HepG2 (cell line): Measurements from ENCODE around the gene KCNS1.

Experiments
- ARHGAP35 ChIP-seq: sonication (generic); formaldehyde crosslinking; IDR thresholded peaks from 2 replicates; pipeline ENCODE4 v1.9.0; 2022; ENCODE audit warnings: mild to moderate bottlenecking, inconsistent platforms, moderate library complexity, missing genetic modification reagents, borderline replicate concordance
- MAFK ChIP-seq, 2 experiments: IDR thresholded peaks in 1 of 2; conservative IDR thresholded peaks in 1 of 2; 2 replicates each; pipeline ENCODE4 v1.6.1; 2011; ENCODE audit warnings: improper control_type of control experiment in 2 of 2, low read length in 2 of 2
- NFYC ChIP-seq: IDR thresholded peaks from 2 replicates; pipeline ENCODE4 v1.6.1; 2016; ENCODE audit warnings: missing genetic modification reagents, missing compliant biosample characterization
- PAX8 ChIP-seq: sonication (generic); formaldehyde crosslinking; IDR thresholded peaks from 2 replicates; pipeline ENCODE4 v1.8.0; 2022; ENCODE audit warnings: mild to moderate bottlenecking, missing genetic modification reagents, borderline replicate concordance
- POLR2AphosphoS2 ChIP-seq: IDR thresholded peaks from 2 replicates; pipeline ENCODE4 v1.6.1; 2011; ENCODE audit warnings: low read depth, low read length, improper control_type of control experiment
- SIX1 ChIP-seq: sonication (generic); formaldehyde crosslinking; IDR thresholded peaks from 2 replicates; pipeline ENCODE4 v1.4.0; 2020; ENCODE audit warnings: missing genetic modification reagents, borderline replicate concordance
- SP1 ChIP-seq, 2 experiments: fragments of 450-650 bp in 1 of 2; sonication (generic) in 1 of 2; formaldehyde crosslinking in 1 of 2; IDR thresholded peaks; 2 replicates each; pipeline versions ENCODE4 v1.4.0 to v1.6.1; 2016 to 2020; ENCODE audit warnings: missing genetic modification reagents in 1 of 2
- TCF7 ChIP-seq: sonication (generic); IDR thresholded peaks from 2 replicates; pipeline ENCODE4 v1.6.1; 2016; ENCODE audit warnings: antibody characterized with exemption, low read depth
- ZNF121 ChIP-seq: sonication (generic); formaldehyde crosslinking; IDR thresholded peaks from 2 replicates; pipeline ENCODE4 v1.5.0; 2020; ENCODE audit warnings: mild to moderate bottlenecking, missing genetic modification reagents
- ZNF549 ChIP-seq: sonication (generic); formaldehyde crosslinking; IDR thresholded peaks from 2 replicates; pipeline ENCODE4 v1.5.0; 2020; ENCODE audit warnings: missing genetic modification reagents
- ZNF747 ChIP-seq: sonication (generic); formaldehyde crosslinking; IDR thresholded peaks from 2 replicates; pipeline ENCODE4 v1.8.1; 2023; ENCODE audit warnings: missing genetic modification reagents, mild to moderate bottlenecking, borderline replicate concordance
- TF ChIP-seq, protein P1 (sequence below): sonication (generic); formaldehyde crosslinking; IDR thresholded peaks from 2 replicates; pipeline ENCODE4 v1.5.0; 2020; ENCODE audit warnings: mild to moderate bottlenecking, missing genetic modification reagents, moderate library complexity

DNA sequence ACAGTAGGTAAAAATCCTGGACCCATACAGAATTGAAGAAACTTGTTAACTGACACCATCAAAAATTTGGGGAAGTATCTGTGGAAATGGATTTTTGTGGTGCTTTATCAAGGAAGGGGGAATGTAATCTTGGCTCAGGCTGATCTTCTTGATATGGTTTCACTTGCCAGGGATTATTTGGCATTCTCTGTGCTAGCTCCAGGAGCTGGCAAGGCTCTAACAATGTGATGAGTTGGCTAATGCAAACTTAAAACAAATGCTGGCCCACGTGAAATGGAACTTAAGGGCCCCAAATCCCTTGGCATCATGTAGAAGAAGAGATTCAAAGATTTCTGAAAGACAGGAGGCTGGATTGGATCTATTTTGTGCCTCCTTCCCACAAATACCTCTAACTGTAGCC lies 13.1 kb downstream of the KCNS1 start:
- TF ChIP-seq SIX1 (CRISPR knock-in tag) (no peak), ZNF121 (CRISPR knock-in tag) (no peak), ZNF549 (no peak), ZNF747 (CRISPR knock-in tag) (no peak), PAX8 (CRISPR knock-in tag) (no peak), TCF7 (no peak), ARHGAP35 (CRISPR knock-in tag) (no peak), NFYC (CRISPR knock-in tag) (no peak), POLR2AphosphoS2 (no peak), MAFK (conservative IDR thresholded peaks at IDR 0.05 in 1 of 2, IDR thresholded peaks at IDR 0.05 in 1 of 2; ENCODE audit: low read length in 2 of 2) (no peak), SP1 (IDR thresholded peaks at IDR 0.05) (no peak), SP1 (CRISPR knock-in tag; IDR thresholded peaks at IDR 0.05) (no peak)
- TF ChIP-seq, protein P1, sequence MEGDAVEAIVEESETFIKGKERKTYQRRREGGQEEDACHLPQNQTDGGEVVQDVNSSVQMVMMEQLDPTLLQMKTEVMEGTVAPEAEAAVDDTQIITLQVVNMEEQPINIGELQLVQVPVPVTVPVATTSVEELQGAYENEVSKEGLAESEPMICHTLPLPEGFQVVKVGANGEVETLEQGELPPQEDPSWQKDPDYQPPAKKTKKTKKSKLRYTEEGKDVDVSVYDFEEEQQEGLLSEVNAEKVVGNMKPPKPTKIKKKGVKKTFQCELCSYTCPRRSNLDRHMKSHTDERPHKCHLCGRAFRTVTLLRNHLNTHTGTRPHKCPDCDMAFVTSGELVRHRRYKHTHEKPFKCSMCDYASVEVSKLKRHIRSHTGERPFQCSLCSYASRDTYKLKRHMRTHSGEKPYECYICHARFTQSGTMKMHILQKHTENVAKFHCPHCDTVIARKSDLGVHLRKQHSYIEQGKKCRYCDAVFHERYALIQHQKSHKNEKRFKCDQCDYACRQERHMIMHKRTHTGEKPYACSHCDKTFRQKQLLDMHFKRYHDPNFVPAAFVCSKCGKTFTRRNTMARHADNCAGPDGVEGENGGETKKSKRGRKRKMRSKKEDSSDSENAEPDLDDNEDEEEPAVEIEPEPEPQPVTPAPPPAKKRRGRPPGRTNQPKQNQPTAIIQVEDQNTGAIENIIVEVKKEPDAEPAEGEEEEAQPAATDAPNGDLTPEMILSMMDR = no peak
